HG03457 (cell line): Measurements from ENCODE around the gene ITPR2.
"Not testable (repeated sequence)": the region's sequence is repeated elsewhere in the genome, so short reads cannot be mapped to it uniquely, and the experiment has no call there.

Source experiments
- ATAC-seq: cut with Tn5 transposase; IDR thresholded peaks from one replicate; pipeline ENCODE4 v1.9.1; 2021; ENCODE audit warnings: moderate number of reproducible peaks; ENCODE audit not compliant: unreplicated experiment

Gene ITPR2

DNA sequence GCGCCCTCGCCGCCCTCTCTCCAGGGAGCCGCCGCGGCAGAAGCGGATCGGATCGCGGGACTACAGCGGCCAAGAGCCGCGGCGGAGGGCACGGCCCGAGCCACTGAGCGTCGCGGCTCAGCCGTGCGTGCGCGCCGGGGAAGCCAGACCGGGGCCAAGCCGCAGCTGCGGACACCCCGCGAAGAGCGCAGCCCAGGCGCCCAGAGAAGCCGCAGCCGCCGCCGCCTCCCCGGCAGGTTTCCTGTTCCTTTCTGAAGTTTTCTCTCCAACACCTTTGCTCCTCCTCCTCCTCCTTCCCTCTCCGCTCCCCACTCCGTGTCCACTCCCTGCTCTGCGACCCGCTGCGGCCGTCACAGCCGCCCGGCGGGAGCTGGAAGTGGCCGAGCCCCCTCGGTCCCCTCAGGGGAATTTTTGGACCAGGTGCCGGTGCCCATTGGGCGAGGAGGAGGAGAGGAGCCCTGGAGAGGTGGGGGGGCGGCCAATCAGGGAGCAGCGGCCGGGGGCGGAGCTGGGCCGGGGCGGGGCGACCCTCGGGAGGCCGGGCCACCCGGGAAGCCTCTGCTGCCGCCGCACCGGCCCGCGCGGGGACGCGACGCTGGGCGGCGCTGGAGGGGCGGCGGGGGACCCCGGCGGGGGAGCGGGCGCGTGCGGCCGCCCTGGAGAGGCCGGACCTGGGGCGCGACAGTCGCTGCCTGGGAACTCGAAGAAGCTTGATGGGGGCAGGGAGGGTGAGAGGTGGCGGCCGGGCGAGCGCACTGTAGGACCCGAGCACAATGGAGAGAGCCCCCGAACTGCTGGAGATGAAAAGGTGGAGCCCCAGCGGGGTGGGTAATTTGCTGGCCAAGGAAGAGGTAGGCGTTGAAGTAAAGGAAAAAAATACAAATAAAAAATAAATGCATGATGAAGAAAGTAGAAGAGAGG lies at the start of gene ITPR2:
Gene ITPR2, minus strand, starts transcription at position 373 of the 921 bp plus-strand sequence. CDS start 413 bp downstream, outside the sequence.
- peak; percentile 72 for ATAC-seq

DNA sequence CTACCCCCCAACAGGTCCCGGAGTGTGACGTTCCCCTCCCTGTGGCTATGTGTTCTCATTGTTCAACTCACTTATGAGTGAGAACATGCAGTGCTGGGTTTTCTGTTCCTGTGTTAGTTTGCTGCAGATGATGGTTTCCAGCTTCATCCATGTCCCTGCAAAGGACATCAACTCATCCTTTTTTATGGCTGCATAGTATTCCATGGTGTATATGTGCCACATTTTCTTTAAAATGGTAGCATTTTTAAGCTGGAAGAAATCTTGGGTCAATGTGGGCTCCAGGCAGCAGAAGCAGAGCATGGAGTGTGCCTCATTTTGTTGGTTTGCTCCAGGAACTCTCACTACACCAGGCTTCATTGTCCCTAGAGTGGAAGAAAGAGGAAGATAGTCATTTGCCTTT lies 47.6 kb upstream of the ITPR2 start:
- ATAC-seq: no peak

DNA sequence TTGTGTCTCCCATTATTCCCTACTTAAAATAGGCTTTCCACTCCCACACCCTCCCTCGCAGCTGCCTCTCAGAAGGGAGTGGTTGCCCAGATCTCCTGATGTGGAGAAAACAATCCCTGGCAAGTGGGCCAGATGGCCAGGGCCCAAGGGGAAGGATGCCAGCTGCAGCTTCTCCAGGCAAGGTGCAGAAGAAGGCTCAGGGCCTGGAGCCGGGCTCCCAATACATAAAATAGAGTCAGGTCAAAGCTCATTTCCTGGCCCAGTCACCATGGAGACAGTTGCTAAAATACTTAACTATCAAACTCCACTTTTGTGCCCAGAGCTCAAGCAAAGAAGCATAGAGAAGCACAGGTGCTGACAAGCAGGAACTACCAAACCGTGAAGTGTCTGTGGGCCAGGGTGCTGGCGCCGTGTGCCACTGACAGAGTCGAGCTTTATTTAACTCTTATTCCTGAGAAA lies 45.7 kb upstream of the ITPR2 start:
- ATAC-seq: no peak

DNA sequence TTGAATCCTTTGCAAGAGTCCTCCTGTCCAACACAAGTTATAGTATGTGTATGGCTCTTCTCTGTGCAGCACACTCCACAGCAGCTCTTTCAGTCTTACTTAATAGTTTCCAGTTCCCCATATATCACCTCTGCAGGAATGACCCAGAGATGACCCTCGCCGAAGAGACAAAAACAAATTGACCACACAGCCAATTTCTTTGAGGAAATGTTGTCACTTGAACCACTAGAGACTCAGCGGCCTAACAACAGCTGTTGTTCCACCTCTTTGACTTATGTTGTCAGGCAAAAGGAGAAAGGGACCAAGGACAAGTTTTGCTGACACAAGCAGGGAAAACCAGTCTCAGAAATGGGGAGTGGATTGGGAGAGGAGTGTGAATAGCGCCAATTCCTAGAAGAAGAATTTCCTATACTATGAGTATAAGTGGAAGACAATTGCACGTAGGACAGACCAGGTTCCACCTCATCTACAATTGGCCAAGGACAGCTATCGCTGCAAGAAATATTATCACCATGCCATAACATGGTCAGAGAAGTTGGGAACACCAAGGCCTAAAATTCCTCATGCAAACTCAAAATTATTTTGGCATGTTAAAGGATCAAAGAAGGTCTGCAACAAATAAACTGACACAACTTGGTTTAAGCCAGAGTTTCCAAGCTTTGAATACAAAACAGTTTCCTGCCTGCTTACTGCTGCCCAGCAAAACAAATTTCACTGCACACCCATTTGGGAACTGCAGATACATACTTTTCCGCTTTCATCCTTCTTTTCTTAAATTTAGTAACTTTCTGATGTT lies 41.7 kb upstream of the ITPR2 start:
- peak; percentile 48 for ATAC-seq

DNA sequence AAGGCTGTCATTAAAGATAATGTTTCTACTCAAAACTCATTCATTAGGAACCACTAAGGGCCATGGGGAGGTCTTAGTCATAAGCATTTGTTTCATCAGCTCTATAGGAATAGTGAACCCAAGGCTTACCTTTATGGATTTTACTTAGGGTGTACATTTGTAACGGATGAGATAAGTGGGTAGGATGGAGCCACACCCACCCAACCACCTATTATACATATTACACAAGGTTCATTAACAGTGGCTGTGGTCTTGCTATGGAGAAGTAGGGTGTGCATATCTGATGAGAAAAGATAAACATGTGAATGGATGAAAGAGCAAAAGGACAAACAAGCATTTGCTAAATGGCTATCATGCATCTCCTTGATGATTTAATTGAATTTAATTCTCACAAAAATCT lies 39.6 kb upstream of the ITPR2 start:
- no peak for ATAC-seq

DNA sequence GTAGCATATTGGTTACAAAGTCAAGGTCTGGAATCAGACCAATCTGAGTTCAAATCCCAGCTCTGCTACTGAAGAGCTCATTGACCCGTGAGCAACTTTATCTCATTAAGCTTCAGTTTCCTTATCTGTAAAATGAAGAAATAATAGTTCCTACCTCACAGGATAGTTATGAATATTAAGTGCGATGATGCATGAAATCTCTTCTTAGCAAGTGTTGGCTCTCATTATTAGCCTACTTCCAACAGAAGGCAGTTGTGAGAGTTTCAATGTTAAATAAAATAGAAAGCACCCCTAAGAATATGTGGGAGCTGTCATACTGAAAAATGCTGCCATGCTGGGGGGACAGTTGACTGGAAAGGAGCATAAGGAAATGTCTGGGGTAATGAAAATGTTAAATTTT lies 39.0 kb upstream of the ITPR2 start:
- ATAC-seq: no peak

DNA sequence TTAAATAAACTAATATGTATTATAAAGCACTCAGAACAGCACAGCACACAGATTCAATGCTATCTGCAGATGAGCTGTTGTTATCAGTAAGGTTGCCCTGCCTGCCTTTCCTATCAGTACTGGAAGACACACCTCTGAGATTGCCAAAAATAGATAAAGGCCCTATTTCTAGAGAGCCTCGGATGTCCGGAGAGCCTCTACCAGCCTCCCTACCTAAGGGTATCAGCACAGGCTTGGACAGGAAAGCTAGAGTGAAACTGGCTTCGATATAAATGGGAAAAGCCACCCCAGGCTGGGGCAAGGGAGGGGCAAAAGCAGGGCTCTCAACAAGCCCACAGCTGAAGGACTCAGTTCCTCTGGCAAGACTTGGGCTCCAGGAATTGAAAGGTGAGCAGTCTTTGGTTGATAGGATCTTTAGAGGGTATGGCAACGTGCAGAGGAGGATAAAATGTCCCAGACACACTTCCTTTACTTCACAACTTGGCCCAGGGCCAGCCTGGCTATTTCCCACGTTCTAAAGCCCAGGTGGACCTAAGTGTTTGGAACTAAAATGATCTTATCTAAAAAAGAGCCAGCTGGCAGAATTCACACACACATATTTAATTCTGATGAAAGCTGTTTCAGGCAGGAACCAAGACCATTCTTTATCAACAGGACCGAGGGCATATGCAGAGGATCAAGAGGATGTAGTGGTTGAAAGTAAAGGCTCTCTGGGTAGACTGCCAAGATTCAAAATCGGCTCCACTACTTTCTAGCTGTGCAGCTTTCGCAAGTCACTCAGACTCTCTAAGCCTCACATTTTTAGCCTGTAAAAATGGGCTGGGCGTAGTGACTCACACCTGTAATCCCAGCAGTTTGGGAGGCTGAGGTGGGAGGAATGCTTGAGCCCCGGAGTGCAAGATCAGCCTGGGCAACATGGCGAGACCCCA lies 37.8 kb upstream of the ITPR2 start:
- no peak for ATAC-seq

DNA sequence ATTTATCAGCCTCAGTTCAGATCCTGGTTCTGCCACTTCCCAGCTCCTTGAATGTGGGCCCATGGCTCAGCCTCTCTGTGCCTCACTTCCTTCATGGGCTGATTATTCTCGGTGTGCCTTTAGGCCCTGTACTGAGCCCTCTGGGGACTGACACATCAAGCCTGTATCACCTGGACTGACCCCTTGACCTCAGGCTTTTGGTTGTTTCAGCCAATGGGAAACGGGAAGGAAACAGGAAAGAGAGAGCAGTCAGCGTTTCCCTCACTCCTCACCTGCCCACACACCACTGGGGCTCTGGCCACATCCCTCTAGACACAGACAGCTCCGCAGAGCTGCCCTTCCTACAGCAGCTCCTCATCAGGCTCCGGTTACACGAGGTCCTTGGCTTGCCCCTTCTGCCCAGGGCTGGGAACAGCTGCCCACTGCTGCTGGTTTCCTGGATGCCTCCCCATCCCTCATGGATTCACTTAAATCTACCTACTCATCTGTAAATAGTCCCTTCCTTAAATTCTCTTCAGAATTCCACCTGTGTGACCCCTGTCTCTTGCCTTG lies 37.0 kb upstream of the ITPR2 start:
- ATAC-seq: no peak

DNA sequence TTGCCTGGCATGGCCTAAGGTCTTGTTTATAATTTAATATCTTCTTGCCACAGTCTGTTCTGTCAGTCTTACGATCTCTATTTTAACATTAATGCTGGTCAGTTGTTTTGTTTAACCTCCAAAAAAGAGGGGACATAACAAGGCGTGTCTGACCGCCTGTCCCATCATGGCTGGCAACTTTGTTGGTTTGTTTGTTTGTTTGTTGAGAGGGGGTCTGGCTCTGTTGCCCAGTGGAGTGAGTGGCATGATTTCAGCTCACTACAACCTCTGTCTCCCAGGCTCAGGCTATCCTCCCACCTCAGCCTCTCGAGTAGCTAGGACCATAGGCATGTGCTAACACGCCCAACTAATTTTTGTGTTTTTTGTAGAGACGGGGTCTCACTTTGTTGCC lies 36.1 kb upstream of the ITPR2 start:
- no peak for ATAC-seq

DNA sequence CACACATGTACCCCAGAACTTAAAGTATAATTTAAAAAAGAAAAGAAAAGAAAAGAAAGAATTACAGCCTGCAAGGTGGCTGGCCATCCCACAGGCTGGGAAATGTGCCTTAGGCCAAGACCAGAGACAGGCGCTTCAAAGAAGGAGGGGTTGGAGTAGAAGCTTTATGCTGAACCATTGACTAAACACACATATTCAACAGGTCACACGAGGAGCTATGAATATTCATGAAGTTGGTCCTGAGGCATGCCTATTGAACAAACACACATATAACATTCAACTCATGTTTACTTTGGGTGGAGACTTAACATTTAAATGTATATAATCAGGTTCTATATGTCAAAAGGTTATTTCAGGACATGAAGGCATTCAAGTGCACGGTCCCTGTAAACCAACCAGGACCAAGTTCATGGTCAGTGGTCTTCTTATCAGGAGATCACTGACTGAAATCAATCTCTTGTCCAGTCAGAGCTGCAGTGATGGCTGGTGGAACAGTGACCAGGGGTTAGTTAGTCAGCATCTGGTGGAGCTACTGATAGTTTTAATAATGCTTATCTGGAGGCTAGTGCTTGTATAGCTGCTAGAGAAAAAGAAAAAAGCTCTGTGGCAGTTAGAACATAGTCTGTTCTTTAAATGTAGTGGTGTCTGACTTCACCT lies 35.6 kb upstream of the ITPR2 start:
- no peak for ATAC-seq

DNA sequence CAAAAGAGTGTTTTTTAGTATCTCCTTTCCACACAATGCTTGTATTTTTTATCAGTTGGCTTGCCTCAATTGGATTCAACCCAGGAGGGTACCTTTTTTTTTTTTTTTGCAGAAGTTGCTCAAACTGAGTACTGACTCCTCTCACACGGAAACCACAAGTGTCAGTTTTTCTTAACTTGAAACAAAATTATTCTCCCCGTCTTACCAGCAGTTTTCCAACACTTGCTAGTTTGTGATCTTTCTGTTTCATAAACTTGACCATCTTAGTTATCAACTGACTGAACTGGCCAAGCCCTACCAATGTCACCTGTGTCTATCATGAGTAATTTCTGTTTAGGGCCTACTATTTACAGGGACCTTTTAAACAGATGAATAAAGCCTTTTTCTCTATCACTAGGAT lies 34.1 kb upstream of the ITPR2 start:
- ATAC-seq: peak; percentile 51

DNA sequence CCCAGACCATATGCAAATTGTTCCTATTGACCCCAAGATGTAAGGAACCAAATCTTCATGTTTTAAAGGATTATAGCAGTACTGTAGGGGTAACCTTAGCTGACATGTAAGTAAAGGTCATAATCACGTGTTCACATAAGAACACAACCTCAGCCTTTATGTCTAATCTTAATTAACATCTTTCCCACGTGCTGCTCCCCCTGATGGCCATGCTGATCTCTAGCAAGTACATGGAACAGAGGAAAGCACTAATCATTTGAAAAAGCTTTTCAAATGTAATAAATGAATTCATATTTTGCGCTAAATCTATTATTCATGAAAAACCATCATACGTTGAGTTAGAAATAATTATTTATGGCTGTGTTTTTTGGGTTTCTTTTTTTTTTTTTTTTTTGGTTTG lies 30.5 kb upstream of the ITPR2 start:
- ATAC-seq: no peak

DNA sequence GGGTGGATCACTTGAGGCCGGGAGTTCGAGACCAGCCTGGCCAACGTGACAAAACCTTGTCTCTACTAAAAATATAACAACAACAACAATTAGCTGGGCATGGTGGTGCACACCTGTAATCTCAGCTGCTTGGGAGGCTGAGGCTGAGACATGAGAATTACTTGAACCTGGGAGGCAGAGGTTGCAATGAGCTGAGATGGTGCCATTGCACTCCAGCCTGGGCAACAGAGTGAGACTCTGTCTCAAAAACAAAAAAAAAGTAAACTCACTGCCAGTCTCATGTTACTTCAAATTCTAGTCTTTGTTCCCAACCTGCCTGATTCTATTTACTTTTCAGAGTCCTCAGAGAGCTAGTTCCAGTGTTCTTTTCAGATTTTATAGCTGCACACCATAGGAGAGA lies 29.8 kb upstream of the ITPR2 start:
- ATAC-seq: not testable (repeated sequence)

DNA sequence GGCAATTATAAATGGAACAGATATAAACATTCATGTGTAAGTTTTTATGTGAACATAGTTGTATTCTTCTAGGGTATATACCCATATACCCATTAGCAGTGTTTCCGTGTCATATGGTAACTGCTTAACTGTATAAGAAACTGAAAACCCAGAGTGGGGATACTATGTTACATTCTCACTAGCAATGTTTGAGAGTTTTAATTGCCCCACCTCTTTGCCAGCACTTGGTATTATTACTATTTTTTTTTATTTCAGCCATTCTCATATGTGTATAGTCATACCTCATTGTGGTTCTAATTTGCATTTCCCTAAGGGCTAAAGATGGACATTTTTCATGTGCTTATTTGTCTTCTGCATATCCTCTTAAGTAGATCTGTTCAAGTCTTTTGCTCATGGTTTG lies 28.7 kb upstream of the ITPR2 start:
- ATAC-seq: no peak

DNA sequence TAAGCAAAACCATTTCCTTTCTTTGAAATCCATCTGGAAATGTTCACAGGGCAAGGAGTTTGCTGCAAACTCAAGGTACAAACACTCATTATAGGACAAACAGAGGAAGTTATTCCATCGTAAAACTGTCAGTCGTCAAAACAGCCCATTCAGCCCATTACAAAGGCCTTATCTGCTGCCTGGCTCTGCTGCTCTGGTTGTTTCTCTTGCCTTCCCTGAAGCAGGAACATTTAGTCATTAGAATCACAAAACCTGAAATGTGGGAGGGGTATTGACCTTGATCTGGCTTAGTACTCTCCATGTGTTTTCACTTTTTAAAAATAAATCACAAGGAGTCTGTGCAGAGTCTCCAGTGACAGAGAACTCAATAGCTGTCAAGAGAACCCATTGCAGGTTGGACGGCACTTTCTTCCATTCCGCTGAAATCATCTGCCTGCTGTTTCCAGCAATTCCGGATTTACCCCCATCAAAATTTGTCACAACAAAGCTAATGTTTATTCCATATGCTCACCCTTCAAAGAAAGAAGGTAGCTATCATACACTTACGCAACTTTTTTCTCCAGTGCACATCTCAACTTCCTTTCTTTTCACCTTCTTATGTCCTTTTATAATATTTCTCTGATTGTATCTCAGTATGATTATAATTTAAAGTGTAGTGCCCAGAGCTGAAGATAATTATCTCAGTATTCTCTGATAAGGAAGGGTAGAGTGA lies 24.6 kb upstream of the ITPR2 start:
- no peak for ATAC-seq

DNA sequence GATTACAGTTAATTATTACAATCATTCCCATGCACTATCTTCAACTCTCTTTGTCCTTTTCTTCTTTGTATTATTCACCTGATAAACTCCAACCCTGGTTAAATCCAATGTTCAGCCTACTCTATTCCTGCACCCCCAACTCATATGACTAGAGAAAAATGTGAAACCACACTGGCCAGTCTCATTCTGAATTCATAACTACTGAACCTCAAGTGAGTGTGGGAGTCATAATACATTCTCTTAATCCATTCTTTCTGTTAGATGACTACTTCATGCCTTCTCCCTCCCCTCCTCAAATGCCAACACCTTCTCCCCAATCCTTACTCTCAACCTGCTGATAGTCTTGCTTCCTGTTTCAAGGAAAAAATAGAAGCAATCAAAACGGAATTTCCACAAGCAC lies 22.3 kb upstream of the ITPR2 start:
- no peak for ATAC-seq

DNA sequence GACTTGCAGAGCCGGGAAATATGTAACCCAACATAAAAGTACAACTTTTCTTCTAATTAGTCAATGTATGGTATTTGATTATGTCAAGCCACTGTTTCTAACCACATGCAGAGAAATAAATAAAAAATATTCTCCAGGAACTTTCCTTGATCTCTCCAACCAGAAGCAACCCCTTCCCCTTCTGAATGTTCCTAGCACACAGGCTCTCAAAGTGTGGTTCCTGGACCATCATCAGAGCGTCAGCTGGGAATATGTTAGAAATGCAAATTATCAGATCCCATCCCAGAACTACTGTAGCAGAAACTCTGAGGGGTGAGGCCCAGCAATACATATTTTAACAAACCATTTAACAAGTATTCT lies 21.0 kb upstream of the ITPR2 start:
- no peak for ATAC-seq

DNA sequence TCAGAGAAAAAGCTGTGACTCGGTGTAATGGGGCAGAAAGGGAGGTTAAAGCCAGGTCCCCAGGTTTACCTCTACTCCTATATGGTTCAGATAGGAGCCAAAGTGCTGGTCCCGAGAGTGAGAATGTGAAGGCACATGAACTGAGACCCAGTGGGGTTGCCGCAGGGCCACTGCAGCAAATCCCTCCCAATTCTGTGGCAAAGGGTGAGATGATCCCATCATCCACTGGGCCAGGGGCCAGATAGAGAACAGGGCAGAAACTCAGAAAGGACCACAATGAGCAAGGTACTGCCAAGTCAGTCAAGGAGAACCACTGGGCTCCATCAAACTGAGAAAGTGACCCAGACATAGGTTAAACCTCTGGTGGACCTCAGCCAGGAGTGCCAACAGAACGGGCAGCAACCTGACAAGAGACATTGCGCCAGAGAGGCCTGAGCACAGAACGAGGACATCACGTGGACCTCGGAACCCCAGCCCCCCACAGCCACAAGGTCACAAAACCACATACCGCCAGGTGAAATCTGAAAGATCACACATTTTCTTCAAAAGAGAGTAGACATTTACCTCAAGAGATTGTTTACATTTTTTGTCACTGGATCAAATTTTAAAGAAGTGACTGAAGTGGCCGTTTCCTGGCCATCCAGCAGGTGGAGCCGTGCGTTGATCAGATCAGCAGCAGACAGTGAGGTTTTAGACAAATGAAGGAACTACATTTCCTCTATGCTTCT lies 20.5 kb upstream of the ITPR2 start:
- peak; percentile 60 for ATAC-seq
